Stimulated activated CD4-positive, alpha-beta T cell treated with anti-CD3 and anti-CD28 coated beads, TNF-alpha, amount 100 ng/mL, for 24 hours (primary cell): Measurements from ENCODE around the gene ZFYVE21.
"Not testable (repeated sequence)": the region's sequence is repeated elsewhere in the genome, so short reads cannot be mapped to it uniquely, and the experiment has no call there.

Source experiments
- DNase-seq, 3 experiments: peaks; one replicate each; pipeline ENCODE4 v3.0.0-alpha.2; 2020; ENCODE audit warnings: low read depth in 3 of 3

Gene ZFYVE21

DNA sequence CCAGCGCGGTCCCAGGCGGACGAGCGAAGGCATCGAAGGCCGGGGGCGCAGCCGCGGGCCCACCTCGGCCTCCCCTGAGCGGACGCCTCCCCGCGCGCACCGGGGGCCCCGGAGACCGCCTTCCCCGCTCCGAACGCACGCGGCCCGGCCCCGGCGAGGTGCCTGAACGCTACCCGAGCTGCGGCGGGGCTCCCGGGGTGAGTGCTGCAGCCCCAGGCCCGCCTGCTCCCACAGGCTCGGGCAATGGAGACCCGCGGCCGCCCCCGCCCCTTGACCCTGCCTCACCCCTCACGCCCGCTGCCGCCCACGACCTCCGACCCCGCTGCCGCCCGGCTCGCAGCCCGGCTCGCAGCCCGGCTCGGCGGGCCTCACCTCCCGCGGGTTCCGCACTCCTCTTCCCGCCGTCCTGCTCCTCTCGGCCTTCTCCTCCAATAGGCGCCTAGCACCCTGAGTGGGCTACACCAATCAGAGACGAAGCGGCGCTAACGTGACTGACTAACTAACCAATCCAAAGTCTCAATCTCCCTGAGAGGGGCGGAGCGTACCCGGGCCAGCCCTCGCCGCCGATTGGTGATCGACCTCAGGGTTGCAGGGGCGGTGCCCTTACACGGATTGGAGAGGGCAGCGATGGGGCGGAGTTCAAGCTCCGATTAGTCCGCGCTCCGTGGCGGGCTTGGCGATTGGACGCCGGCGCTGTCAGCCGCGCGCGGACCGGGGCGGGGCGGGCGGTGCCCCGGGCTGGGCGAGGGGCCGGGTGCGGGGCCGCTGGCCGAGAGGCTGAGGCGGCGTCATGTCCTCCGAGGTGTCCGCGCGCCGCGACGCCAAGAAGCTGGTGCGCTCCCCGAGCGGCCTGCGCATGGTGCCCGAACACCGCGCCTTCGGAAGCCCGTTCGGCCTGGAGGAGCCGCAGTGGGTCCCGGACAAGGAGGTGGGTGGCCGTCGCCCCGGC, at the start of gene ZFYVE21, which contains the start of gene XRCC3:
ZFYVE21 (plus strand) TSS at position 759 of the 949 bp plus-strand sequence; CDS start at position 791, 32 bp downstream.
XRCC3 (minus strand) TSS at position 400 of the 949 bp plus-strand sequence. CDS start 4,364 bp downstream, outside the sequence.
- DNase-seq: peak; percentile 99 to 100 (median 99)

DNA sequence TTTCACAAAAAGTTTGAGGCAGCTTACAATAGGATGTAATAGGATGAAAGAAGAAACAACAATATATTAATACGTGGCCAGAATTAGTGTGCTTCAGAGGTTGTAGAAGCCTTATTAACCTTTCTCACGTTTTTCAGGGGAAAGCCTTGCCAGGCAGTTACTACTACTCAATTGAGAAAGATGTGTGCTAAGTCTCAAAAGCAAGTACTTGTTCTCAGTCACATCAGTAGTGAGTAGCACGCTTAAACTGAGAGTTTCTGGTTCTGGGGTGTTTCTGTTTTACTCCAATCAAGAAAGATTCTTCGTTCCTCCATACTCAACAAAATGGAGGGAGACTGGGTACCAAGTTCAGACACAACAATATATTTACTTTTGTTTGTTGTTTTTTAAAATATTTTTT, 47.9 kb upstream of the ZFYVE21 start:
- no peak for DNase-seq

GRCh38 chr14:103668117-103668516, 47.5 kb upstream of the ZFYVE21 start:
- no peak for DNase-seq

- DNase-seq: no peak
These were observed 46.2 kb upstream of the ZFYVE21 start for GRCh38 chr14:103669370-103669769.

- DNase-seq: no peak
These were observed 43.7 kb upstream of the ZFYVE21 start for GRCh38 chr14:103671911-103672310.

- DNase-seq: no peak
These were observed 39.7 kb upstream of the ZFYVE21 start for GRCh38 chr14:103675957-103676356.

DNA sequence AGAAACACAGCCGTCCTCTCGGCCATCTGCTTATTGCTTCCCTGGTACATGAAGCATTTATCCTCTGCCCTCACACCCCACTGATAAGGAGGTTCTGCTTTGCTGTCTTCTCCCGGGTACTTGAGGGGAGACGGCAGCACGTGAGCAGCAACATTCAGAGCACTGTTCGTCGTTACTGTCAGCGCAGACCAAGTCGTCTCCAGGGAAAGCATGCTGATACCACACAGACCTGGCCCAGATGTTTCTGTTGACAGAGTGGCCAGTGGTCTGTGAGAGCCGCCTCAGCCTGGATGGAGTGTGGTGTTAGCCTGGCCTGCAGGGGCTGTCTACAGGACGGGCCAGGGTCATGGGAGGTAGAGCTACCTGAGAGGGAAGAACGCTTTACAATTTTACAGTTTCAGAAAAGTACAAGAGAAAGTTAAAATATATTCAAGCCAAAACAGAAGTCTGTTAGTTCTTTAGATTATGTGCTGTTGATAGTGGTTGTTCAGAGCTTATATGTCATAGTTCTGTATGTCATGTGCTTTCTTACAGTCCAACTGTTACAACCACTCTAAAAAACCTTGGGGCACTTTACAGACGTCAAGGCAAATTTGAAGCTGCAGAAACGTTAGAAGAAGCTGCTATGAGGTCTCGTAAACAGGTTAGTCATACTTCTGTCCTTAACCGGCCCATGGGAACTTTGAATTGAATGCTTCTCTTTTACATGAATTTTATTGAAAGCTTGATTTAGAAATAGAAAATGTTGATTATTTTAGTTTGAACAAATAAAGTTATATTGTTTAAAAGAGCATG, 38.5 kb upstream of the ZFYVE21 start:
- no peak for DNase-seq

GRCh38 chr14:103679351-103679750, 36.3 kb upstream of the ZFYVE21 start:
- peak in 1 of 3 experiments; percentile 46 for DNase-seq

DNA sequence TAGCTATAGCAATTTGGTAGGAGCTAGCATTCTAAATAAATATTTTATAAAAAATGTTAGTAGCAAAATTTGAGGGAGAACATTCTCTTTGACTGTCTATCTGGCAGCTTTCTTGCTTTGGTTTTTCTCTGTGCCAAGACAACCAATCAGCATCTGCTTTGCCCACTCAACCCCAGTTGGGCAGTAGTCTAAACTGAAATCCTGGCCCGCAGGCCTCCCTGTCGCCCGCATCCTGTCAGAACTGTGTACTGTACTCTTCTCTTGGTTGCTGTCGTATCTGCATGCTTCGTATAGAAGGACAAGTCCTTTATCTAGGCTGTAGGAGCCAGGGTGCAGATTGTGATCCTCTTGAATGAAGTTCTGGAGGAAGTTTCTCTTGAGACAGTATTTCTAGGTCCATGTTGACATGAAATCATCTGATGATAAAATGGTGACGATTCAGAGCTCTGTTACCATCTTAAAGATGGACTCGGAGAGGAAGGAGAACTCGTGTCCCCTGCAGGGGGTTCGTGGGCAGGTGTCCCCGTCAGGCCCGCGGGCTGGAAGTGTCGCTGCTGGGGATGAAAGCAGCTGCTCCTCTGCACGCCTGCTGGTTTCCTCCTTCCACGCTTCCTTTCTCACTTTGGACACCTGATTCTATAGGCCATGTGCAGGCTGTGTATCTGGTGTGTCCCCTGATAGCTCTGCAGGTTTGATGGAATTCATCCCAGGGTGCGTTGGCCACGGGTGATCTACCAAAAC, 34.9 kb upstream of the ZFYVE21 start:
- DNase-seq: no peak

DNA sequence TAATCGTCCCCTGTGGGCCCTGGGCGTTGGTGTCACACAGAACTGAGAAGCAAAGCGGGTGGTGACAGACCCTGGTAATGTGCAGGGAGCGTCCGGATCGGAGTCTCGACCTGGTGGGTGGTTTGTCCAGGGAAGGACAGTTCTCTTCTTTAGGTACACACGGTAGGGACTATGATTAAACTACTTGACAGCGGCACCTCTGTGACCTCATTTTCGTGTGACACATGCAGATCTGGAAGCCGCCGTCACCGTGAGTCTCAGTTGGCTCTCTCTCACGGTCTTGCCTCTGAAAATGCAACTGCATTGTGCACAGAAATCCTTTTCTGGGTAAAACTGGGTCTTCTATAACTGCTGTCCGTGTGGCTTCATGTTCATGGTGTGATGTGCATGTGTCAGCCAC, 32.5 kb upstream of the ZFYVE21 start:
- DNase-seq: no peak

DNA sequence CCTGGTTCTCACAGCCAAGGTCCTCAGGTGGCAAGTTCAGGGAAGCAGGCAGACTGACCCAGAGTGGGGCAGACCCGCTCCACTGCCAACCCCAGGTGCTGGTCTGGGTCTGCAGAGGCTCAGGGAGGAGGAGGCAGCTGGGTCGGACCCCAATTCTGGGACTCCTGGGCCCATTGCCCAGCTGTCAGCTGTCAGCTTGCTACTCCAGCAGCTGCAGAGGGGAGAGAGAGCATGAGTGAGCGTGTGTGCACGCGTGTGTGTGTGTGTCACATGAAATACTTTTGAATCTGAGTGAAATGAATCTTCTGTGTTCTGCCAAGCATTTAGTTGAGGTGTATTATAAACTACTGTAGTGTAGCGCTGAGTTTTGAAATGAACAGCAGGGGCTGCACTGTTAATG, 31.1 kb upstream of the ZFYVE21 start:
- DNase-seq: no peak

DNA sequence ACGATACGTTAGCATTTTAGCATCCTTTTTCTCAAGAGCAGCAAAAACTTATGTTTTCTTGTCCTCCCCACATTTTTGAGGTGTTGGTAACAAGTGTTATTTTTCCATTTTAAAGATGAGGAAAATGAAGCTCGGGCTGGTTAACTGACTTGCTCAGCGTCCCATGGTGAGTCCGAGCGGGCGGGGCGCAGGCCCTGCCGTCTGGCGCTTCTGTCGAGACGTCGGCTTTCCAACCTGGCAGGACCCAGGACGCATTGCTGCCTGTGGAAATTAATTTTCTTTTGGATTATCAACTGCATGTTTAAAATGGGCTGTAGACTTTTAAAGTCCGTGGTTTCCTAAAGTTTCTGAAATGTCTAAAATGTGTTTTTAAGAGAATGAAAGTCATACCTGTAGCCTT, 30.7 kb upstream of the ZFYVE21 start:
- no peak for DNase-seq

- no peak for DNase-seq
These were observed 30.1 kb upstream of the ZFYVE21 start for GRCh38 chr14:103685276-103686211.

- no peak for DNase-seq
These were observed 28.7 kb upstream of the ZFYVE21 start for GRCh38 chr14:103686831-103687485.

GRCh38 chr14:103687712-103688111, 27.9 kb upstream of the ZFYVE21 start:
- no peak for DNase-seq

GRCh38 chr14:103688441-103688840, 27.2 kb upstream of the ZFYVE21 start:
- DNase-seq: no peak

- no peak for DNase-seq
These were observed 26.4 kb upstream of the ZFYVE21 start for GRCh38 chr14:103688906-103689902.

- DNase-seq: no peak
These were observed 25.3 kb upstream of the ZFYVE21 start for GRCh38 chr14:103690332-103690731.

- not testable (repeated sequence) for DNase-seq
These were observed 24.0 kb upstream of the ZFYVE21 start for GRCh38 chr14:103691655-103692054.
